HEK293T (cell line): Measurements from ENCODE around the gene JAK1.
"Not testable (repeated sequence)": the region's sequence is repeated elsewhere in the genome, so short reads cannot be mapped to it uniquely, and the experiment has no call there.

Source experiments
- CTCF ChIA-PET: fragments of 350-600 bp; formaldehyde crosslinking; extraction: SDS; loops from one replicate; lab custom pipeline; 2021; ENCODE audit warnings: antibody characterized with exemption, inconsistent platforms; lab: Yijun Ruan, JAX
- POLR2A ChIA-PET: fragments of 350-600 bp; formaldehyde crosslinking; extraction: SDS; loops from one replicate; lab custom pipeline; 2020; ENCODE audit warnings: antibody characterized with exemption, inconsistent platforms; lab: Yijun Ruan, JAX
- DNase-seq: peaks from one replicate; pipeline ENCODE4 v3.0.0; 2012; ENCODE audit warnings: mixed read lengths; ENCODE audit errors: extremely low spot score
- ARNT ChIP-seq: fragments of 450-650 bp; IDR thresholded peaks from 2 replicates; pipeline ENCODE4 v1.6.1; 2017; ENCODE audit warnings: mild to moderate bottlenecking
- BHLHE40 ChIP-seq: fragments of 450-650 bp; IDR thresholded peaks from 2 replicates; pipeline ENCODE4 v1.6.1; 2016; ENCODE audit warnings: mild to moderate bottlenecking, moderate library complexity, borderline replicate concordance
- CTBP1 ChIP-seq: fragments of 450-650 bp; IDR thresholded peaks from 2 replicates; pipeline ENCODE4 v1.6.1; 2016; ENCODE audit warnings: borderline replicate concordance
- ELF4 ChIP-seq: fragments of 450-650 bp; IDR thresholded peaks from 2 replicates; pipeline ENCODE4 v1.6.1; 2017; ENCODE audit warnings: antibody characterized with exemption
- FOXA1 ChIP-seq: fragments of 450-650 bp; IDR thresholded peaks from 2 replicates; pipeline ENCODE4 v1.6.1; 2016; ENCODE audit warnings: mild to moderate bottlenecking
- FOXK2 ChIP-seq: fragments of 450-650 bp; IDR thresholded peaks from 2 replicates; pipeline ENCODE4 v1.6.1; 2016; ENCODE audit warnings: mild to moderate bottlenecking
- FOXM1 ChIP-seq: fragments of 450-650 bp; IDR thresholded peaks from 2 replicates; pipeline ENCODE4 v1.6.1; 2017; ENCODE audit warnings: mild to moderate bottlenecking, borderline replicate concordance
- HDGF ChIP-seq: fragments of 450-650 bp; IDR thresholded peaks from 2 replicates; pipeline ENCODE4 v1.6.1; 2017; ENCODE audit warnings: antibody characterized with exemption, borderline replicate concordance
- L3MBTL2 ChIP-seq: fragments of 450-650 bp; conservative IDR thresholded peaks from 2 replicates; pipeline ENCODE4 v1.6.1; 2016; ENCODE audit warnings: mild to moderate bottlenecking
- LEF1 ChIP-seq: fragments of 450-650 bp; IDR thresholded peaks from 2 replicates; pipeline ENCODE4 v1.6.1; 2017; ENCODE audit warnings: mild to moderate bottlenecking, borderline replicate concordance
- NFRKB ChIP-seq: fragments of 450-650 bp; IDR thresholded peaks from 2 replicates; pipeline ENCODE4 v1.6.1; 2016; ENCODE audit warnings: mild to moderate bottlenecking, moderate library complexity
- SP1 ChIP-seq: fragments of 450-650 bp; IDR thresholded peaks from 2 replicates; pipeline ENCODE4 v1.6.1; 2017
- SUZ12 ChIP-seq: fragments of 450-650 bp; IDR thresholded peaks from 2 replicates; pipeline ENCODE4 v1.6.1; 2016; ENCODE audit warnings: mild to moderate bottlenecking
- TARDBP ChIP-seq: fragments of 450-650 bp; IDR thresholded peaks from 2 replicates; pipeline ENCODE4 v1.6.1; 2016
- ZNF384 ChIP-seq: fragments of 450-650 bp; IDR thresholded peaks from 2 replicates; pipeline ENCODE4 v1.6.1; 2016
- TF ChIP-seq, protein P1 (sequence below): fragments of 450-650 bp; IDR thresholded peaks from 2 replicates; pipeline ENCODE4 v1.6.1; 2016

Gene JAK1

DNA sequence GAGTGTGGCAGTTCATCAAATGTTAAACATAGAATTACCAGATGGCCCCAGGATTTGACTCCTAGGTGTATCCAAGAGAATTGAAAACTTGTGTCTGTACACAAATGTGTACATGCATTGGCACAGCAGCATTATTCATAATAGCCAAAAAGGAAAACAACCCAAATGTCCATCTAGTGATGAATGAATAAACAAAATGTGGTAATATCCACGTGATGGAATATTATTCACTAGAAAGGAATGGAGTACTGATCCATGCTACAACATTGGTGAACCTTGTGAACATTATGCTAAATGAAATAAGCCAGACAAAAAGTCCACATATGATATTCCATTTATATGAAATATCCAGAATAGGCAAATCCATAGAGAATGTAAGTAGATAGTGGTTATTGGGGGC lies 143.7 kb downstream of the JAK1 start:
- no peak for DNase-seq
- ChIA-PET POLR2A (no interaction called here), CTCF (interaction anchor here (0.7 to 1.4 kb wide), 3 partner anchors 86 to 554 kb away, joined by 3 to 5 read pairs (median 4); no protein-coding TSS in a partner anchor)
- no peak for TF ChIP-seq SP1
- no peak for TF ChIP-seq ELF4
- no peak for TF ChIP-seq FOXM1
- TF ChIP-seq BHLHE40, result no peak
- no peak for TF ChIP-seq FOXA1
- TF ChIP-seq LEF1, result no peak
- no peak for TF ChIP-seq NFRKB
- no peak for TF ChIP-seq ARNT
- no peak for TF ChIP-seq HDGF
- TF ChIP-seq TARDBP, result no peak
- TF ChIP-seq SUZ12, result no peak

GRCh38 chr1:64820572-64820971 lies 145.8 kb downstream of the JAK1 start:
- 0 out of 2 replicates have a peak, but pooled peaks have one; percentile 1 for TF ChIP-seq ELF4
- POLR2A ChIA-PET, DNase-seq: not testable (repeated sequence)
- CTCF ChIA-PET, result interaction anchor here (0.6 kb wide), 2 partner anchors 208 to 274 kb away, joined by 3 to 4 read pairs; no protein-coding TSS in a partner anchor

DNA sequence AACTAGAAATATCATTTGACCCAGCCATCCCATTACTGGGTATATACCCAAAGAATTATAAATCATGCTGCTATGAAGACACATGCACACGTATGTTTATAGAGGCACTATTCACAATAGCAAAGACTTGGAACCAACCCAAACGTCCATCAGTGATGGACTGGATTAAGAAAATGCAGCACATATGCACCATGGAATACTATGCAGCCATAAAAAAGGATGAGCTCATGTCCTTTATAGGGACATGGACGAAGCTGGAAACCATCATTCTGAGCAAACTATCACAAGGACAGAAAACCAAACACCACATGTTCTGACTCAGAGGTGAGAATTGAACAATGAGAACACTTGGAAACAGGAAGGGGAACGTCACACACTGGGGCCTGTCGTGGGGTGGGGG lies 149.0 kb downstream of the JAK1 start:
- DNase-seq, POLR2A ChIA-PET, CTCF ChIA-PET: not testable (repeated sequence)

- TF ChIP-seq HDGF, result no peak
- TF ChIP-seq, protein P1, sequence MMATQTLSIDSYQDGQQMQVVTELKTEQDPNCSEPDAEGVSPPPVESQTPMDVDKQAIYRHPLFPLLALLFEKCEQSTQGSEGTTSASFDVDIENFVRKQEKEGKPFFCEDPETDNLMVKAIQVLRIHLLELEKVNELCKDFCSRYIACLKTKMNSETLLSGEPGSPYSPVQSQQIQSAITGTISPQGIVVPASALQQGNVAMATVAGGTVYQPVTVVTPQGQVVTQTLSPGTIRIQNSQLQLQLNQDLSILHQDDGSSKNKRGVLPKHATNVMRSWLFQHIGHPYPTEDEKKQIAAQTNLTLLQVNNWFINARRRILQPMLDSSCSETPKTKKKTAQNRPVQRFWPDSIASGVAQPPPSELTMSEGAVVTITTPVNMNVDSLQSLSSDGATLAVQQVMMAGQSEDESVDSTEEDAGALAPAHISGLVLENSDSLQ, result no peak
- TF ChIP-seq FOXK2, result no peak
- TF ChIP-seq SP1, result no peak
- TF ChIP-seq ELF4, result no peak
- POLR2A ChIA-PET, result no interaction called here
- CTCF ChIA-PET, result no interaction called here
- no peak for DNase-seq
Observed at GRCh38 chr1:64814427-64814826, 151.9 kb downstream of the JAK1 start.

GRCh38 chr1:64811131-64811530 lies 155.2 kb downstream of the JAK1 start:
- TF ChIP-seq NFRKB (no peak), BHLHE40 (no peak), FOXA1 (no peak), SP1 (no peak), CTBP1 (no peak), ELF4 (no peak), LEF1 (no peak), TARDBP (no peak), HDGF (no peak), ARNT (no peak), FOXK2 (no peak), SUZ12 (no peak), FOXM1 (no peak)
- ChIA-PET POLR2A (no interaction called here), CTCF (no interaction called here)

GRCh38 chr1:64810001-64810400 lies 156.3 kb downstream of the JAK1 start:
- CTCF ChIA-PET, result no interaction called here
- no peak for DNase-seq
- TF ChIP-seq FOXM1 (no peak), SUZ12 (no peak), ARNT (no peak), TARDBP (no peak), SP1 (no peak), BHLHE40 (no peak), HDGF (no peak), ZNF384 (no peak), CTBP1 (no peak), NFRKB (no peak), FOXA1 (no peak), ELF4 (no peak), LEF1 (no peak)
- TF ChIP-seq, protein P1, result no peak
- POLR2A ChIA-PET, result no interaction called here

More at GRCh38 chr1:64811131-64811530, 155.2 kb downstream of the JAK1 start:
- DNase-seq, result no peak

DNA sequence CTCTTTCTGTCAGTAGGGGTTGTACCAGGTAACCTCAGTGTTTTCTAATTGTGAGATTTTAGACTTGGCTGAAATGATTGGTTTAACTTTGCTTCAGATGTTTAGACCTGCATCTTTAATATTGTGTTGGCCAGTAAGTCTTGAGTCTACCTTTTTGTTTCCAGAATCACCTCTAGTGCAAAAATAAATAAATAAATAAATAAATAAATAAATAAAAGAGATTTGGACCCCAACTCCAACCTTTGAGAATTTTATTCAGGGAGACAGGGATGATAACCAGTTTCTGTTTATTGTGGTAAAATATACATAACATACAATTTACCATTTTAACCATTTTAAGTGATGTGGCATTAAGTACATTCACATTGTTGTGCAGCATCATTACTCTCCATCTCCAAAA lies 157.0 kb downstream of the JAK1 start:
- CTCF ChIA-PET, result no interaction called here

More for the DNA sequence above, 157.0 kb downstream of the JAK1 start:
- no peak for DNase-seq
- no peak for TF ChIP-seq TARDBP
- no peak for TF ChIP-seq L3MBTL2
- no peak for TF ChIP-seq FOXA1
- no peak for TF ChIP-seq LEF1
- TF ChIP-seq ZNF384, result no peak
- no peak for TF ChIP-seq ARNT
- TF ChIP-seq CTBP1, result no peak
- no peak for TF ChIP-seq FOXK2
- no peak for TF ChIP-seq BHLHE40
- TF ChIP-seq FOXM1, result no peak
- no peak for TF ChIP-seq SUZ12
- no peak for TF ChIP-seq SP1
- TF ChIP-seq NFRKB, result no peak
- no peak for TF ChIP-seq HDGF
- POLR2A ChIA-PET, result no interaction called here
